Measurements from ENCODE around the gene LBHD1.
"Not testable (repeated sequence)": the region's sequence is repeated elsewhere in the genome, so short reads cannot be mapped to it uniquely, and the experiment has no call there.

LBHD1 gene

GRCh38 chr11:62654297-62654696 is 17.8 kb downstream of the LBHD1 start:
- no peak overlapping the region for H3K27ac ChIP-seq (ENCODE audit: low read depth, low read length)
- no peaks in the 10 kb centered on the region for H3K9me3 ChIP-seq (ENCODE audit: insufficient read depth, low read depth, low read length)
- H3K4me3 ChIP-seq (ENCODE audit: low read length), result no peak overlapping the region
- peaks cover 9% of the 10 kb centered on the region for H3K36me3 ChIP-seq (ENCODE audit: insufficient read depth, low read length)
- 97% methylated on average over 11 of the region's 11 CpGs for WGBS
- H3K9ac ChIP-seq (ENCODE audit: low read depth, low read length), result no peak overlapping the region
- H3K27me3 ChIP-seq (ENCODE audit: insufficient read depth, low read length), result no peaks in the 10 kb centered on the region
- H3K4me1 ChIP-seq (ENCODE audit: insufficient read depth, low read length), result no peaks in the 10 kb centered on the region

GRCh38 chr11:62652161-62653006 is 19.7 kb downstream of the LBHD1 start:
- H3K4me3 ChIP-seq (ENCODE audit: low read length), result peak overlapping the region; percentile 79
- H3K27ac ChIP-seq (ENCODE audit: low read depth, low read length), result peak overlapping the region; percentile 80
- H3K36me3 ChIP-seq (ENCODE audit: insufficient read depth, low read length), result peaks cover 25% of the 10 kb centered on the region
- no peaks in the 10 kb centered on the region for H3K27me3 ChIP-seq (ENCODE audit: insufficient read depth, low read length)
- peak overlapping the region; percentile 87 for H3K9ac ChIP-seq (ENCODE audit: low read depth, low read length)
- no peaks in the 10 kb centered on the region for H3K9me3 ChIP-seq (ENCODE audit: insufficient read depth, low read depth, low read length)
- 41% methylated on average over 16 of the region's 16 CpGs for WGBS
- H3K4me1 ChIP-seq (ENCODE audit: insufficient read depth, low read length), result no peaks in the 10 kb centered on the region

- not testable (repeated sequence) for H3K27ac ChIP-seq (ENCODE audit: low read depth, low read length); H3K27me3 ChIP-seq (ENCODE audit: insufficient read depth, low read length); H3K4me3 ChIP-seq (ENCODE audit: low read length); H3K9me3 ChIP-seq (ENCODE audit: insufficient read depth, low read depth, low read length); H3K9ac ChIP-seq (ENCODE audit: low read depth, low read length); H3K4me1 ChIP-seq (ENCODE audit: insufficient read depth, low read length)
- 95% methylated on average over 12 of the region's 12 CpGs for WGBS
- H3K36me3 ChIP-seq (ENCODE audit: insufficient read depth, low read length), result peaks cover 25% of the 10 kb centered on the region
Observed at GRCh38 chr11:62650283-62650682, 21.8 kb downstream of the LBHD1 start.

GRCh38 chr11:62649486-62649885 is 22.6 kb downstream of the LBHD1 start:
- Histone ChIP-seq H3K9ac (ENCODE audit: low read depth, low read length) (no peak overlapping the region), H3K4me1 (ENCODE audit: insufficient read depth, low read length) (no peaks in the 10 kb centered on the region), H3K4me3 (ENCODE audit: low read length) (no peak overlapping the region), H3K9me3 (ENCODE audit: insufficient read depth, low read depth, low read length) (no peaks in the 10 kb centered on the region), H3K27me3 (ENCODE audit: insufficient read depth, low read length) (no peaks in the 10 kb centered on the region), H3K27ac (ENCODE audit: low read depth, low read length) (no peak overlapping the region), H3K36me3 (ENCODE audit: insufficient read depth, low read length) (peaks cover 29% of the 10 kb centered on the region)
- WGBS, result 95% methylated on average over 11 of the region's 11 CpGs

GRCh38 chr11:62648967-62649364 is 23.1 kb downstream of the LBHD1 start:
- peaks cover 34% of the 10 kb centered on the region for H3K36me3 ChIP-seq (ENCODE audit: insufficient read depth, low read length)
- H3K9me3 ChIP-seq (ENCODE audit: insufficient read depth, low read depth, low read length), result no peaks in the 10 kb centered on the region
- 97% methylated on average over 10 of the region's 11 CpGs for WGBS
- no peak overlapping the region for H3K27ac ChIP-seq (ENCODE audit: low read depth, low read length)
- no peak overlapping the region for H3K4me3 ChIP-seq (ENCODE audit: low read length)
- no peak overlapping the region for H3K9ac ChIP-seq (ENCODE audit: low read depth, low read length)
- no peaks in the 10 kb centered on the region for H3K4me1 ChIP-seq (ENCODE audit: insufficient read depth, low read length)
- no peaks in the 10 kb centered on the region for H3K27me3 ChIP-seq (ENCODE audit: insufficient read depth, low read length)

GRCh38 chr11:62648185-62648966 is 23.7 kb downstream of the LBHD1 start:
- Histone ChIP-seq H3K9ac (ENCODE audit: low read depth, low read length) (no peak overlapping the region), H3K4me1 (ENCODE audit: insufficient read depth, low read length) (no peaks in the 10 kb centered on the region), H3K27ac (ENCODE audit: low read depth, low read length) (no peak overlapping the region), H3K4me3 (ENCODE audit: low read length) (no peak overlapping the region), H3K27me3 (ENCODE audit: insufficient read depth, low read length) (no peaks in the 10 kb centered on the region), H3K9me3 (ENCODE audit: insufficient read depth, low read depth, low read length) (no peaks in the 10 kb centered on the region), H3K36me3 (ENCODE audit: insufficient read depth, low read length) (peaks cover 40% of the 10 kb centered on the region)
- WGBS, result 95% methylated on average over 24 of the region's 24 CpGs

- no peaks in the 10 kb centered on the region for H3K27me3 ChIP-seq (ENCODE audit: insufficient read depth, low read length)
- WGBS, result 93% methylated on average over 6 of the region's 6 CpGs
- H3K4me1 ChIP-seq (ENCODE audit: insufficient read depth, low read length), result no peaks in the 10 kb centered on the region
- no peak overlapping the region for H3K27ac ChIP-seq (ENCODE audit: low read depth, low read length)
- no peaks in the 10 kb centered on the region for H3K9me3 ChIP-seq (ENCODE audit: insufficient read depth, low read depth, low read length)
- no peak overlapping the region for H3K9ac ChIP-seq (ENCODE audit: low read depth, low read length)
- H3K36me3 ChIP-seq (ENCODE audit: insufficient read depth, low read length), result peaks cover 47% of the 10 kb centered on the region
- no peak overlapping the region for H3K4me3 ChIP-seq (ENCODE audit: low read length)
Observed at GRCh38 chr11:62647609-62648005, 24.5 kb downstream of the LBHD1 start.

- no peaks in the 10 kb centered on the region for H3K4me1 ChIP-seq (ENCODE audit: insufficient read depth, low read length)
- no peaks in the 10 kb centered on the region for H3K27me3 ChIP-seq (ENCODE audit: insufficient read depth, low read length)
- H3K4me3 ChIP-seq (ENCODE audit: low read length), result 0 out of 2 replicates have a peak overlapping the region, but pooled peaks have one; percentile 28
- WGBS, result 78% methylated on average over 31 of the region's 32 CpGs
- no peak overlapping the region for H3K9ac ChIP-seq (ENCODE audit: low read depth, low read length)
- no peaks in the 10 kb centered on the region for H3K9me3 ChIP-seq (ENCODE audit: insufficient read depth, low read depth, low read length)
- H3K27ac ChIP-seq (ENCODE audit: low read depth, low read length), result peak overlapping the region; percentile 16; the same call in 1 of the 2 replicates
- peaks cover 48% of the 10 kb centered on the region for H3K36me3 ChIP-seq (ENCODE audit: insufficient read depth, low read length)
Observed at GRCh38 chr11:62646825-62647608, 25.1 kb downstream of the LBHD1 start.

GRCh38 chr11:62645946-62646824 is 25.9 kb downstream of the LBHD1 start, which contains the start of gene GANAB:
TSS of gene GANAB (minus strand) at chr11:62646613. CDS start at chr11:62646599, 14 bp downstream.
- H3K27me3 ChIP-seq (ENCODE audit: insufficient read depth, low read length), result no peaks in the 10 kb centered on the region
- no peaks in the 10 kb centered on the region for H3K9me3 ChIP-seq (ENCODE audit: insufficient read depth, low read depth, low read length)
- H3K4me1 ChIP-seq (ENCODE audit: insufficient read depth, low read length), result no peaks in the 10 kb centered on the region
- peak within 1 kb of the TSS; percentile 92 for H3K4me3 ChIP-seq (ENCODE audit: low read length)
- peaks cover 48% of the 10 kb centered on the region for H3K36me3 ChIP-seq (ENCODE audit: insufficient read depth, low read length)
- WGBS, result under 1% methylated on average over 73 of the region's 73 CpGs
- H3K27ac ChIP-seq (ENCODE audit: low read depth, low read length), result peak within 1 kb of the TSS; percentile 93
- H3K9ac ChIP-seq (ENCODE audit: low read depth, low read length), result peak within 1 kb of the TSS; percentile 99

- Histone ChIP-seq H3K27me3 (ENCODE audit: insufficient read depth, low read length) (no peaks in the 10 kb centered on the region), H3K9ac (ENCODE audit: low read depth, low read length) (peak overlapping the region; percentile 99), H3K36me3 (ENCODE audit: insufficient read depth, low read length) (peaks cover 46% of the 10 kb centered on the region), H3K27ac (ENCODE audit: low read depth, low read length) (peak overlapping the region; percentile 93), H3K4me1 (ENCODE audit: insufficient read depth, low read length) (no peaks in the 10 kb centered on the region), H3K4me3 (ENCODE audit: low read length) (peak overlapping the region; percentile 92), H3K9me3 (ENCODE audit: insufficient read depth, low read depth, low read length) (no peaks in the 10 kb centered on the region)
- WGBS, result 28% methylated on average over 11 of the region's 11 CpGs
Observed at GRCh38 chr11:62645671-62645945, 26.5 kb downstream of the LBHD1 start.

All from HUES64 (cell line).